ENCODE results near the gene DRC7.

DNA sequence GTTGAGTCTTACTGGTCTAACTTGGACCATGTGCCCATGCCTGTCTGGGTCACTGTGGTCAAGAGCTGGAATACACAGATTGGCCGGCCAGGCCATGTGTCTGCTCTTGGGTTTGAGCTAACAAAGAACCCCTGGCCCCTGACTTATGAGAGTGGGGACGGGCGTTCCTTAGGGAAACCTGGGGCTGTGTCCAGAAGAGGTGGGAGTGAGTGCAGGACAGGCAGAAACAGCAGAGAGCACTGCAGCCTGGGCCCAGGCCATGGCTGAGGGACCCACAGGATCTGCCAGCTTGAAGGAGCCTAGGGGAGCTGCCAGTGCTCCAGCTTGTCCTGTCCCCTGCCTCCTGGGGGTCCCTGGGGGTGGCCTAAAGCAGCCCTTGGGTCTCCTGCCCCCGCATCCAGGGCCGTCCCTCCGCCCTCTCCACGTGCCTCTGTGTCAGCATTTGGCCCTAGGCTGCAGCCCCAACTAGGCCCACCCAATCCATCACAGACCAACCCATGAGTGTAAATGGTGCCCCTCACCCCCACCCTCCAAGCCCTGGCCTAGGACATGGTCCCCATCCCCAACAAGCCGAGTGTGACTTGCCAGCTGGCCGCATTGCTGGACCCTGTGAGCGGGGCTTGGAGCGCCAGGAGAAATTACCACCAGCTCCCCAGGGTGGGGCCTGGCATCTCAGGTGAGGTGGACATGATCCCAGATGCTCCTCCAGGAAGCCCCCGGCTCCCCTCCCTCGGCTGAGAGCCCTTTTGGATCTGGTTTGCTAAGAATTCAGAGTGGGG, 12.5 kb upstream of the DRC7 start:
- TF ChIP-seq, protein P1, sequence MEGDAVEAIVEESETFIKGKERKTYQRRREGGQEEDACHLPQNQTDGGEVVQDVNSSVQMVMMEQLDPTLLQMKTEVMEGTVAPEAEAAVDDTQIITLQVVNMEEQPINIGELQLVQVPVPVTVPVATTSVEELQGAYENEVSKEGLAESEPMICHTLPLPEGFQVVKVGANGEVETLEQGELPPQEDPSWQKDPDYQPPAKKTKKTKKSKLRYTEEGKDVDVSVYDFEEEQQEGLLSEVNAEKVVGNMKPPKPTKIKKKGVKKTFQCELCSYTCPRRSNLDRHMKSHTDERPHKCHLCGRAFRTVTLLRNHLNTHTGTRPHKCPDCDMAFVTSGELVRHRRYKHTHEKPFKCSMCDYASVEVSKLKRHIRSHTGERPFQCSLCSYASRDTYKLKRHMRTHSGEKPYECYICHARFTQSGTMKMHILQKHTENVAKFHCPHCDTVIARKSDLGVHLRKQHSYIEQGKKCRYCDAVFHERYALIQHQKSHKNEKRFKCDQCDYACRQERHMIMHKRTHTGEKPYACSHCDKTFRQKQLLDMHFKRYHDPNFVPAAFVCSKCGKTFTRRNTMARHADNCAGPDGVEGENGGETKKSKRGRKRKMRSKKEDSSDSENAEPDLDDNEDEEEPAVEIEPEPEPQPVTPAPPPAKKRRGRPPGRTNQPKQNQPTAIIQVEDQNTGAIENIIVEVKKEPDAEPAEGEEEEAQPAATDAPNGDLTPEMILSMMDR (IDR thresholded peaks at IDR 0.05): no peak
- TF ChIP-seq EZH2 (IDR thresholded peaks at IDR 0.05) (no peak), EZH2phosphoT487 (IDR thresholded peaks at IDR 0.05) (no peak)

All from neural progenitor cell (in vitro differentiated cells).